Occipital lobe (tissue), 2 donors: ENCODE results near the gene JAKMIP1. TPM values are rescaled to one million over a fixed set of nuclear protein-coding genes. Genes with fewer than 3 reads are reported as not detected.

Experiments used
- DNase-seq: peaks from one replicate; lab custom pipeline; 2025; lab: John Stamatoyannopoulos, UW
- total RNA-seq: library from RNA; depleted of rRNA; stranded (reverse); fragments of >200 nt; gene quantifications from one replicate; pipeline ENCODE4 v1.2.3, GENCODE V29; 2014

Gene JAKMIP1
- total RNA-seq, 1 donor from 2014 or later: 44.5 TPM

- DNase-seq: no peak
Observed at GRCh38 chr4:6119507-6120020, 80.8 kb downstream of the JAKMIP1 start.

- no peak for DNase-seq
Observed at GRCh38 chr4:6118201-6118600, 82.1 kb downstream of the JAKMIP1 start.

GRCh38 chr4:6116696-6117285 lies 83.6 kb downstream of the JAKMIP1 start:
- no peak for DNase-seq

- no peak for DNase-seq
Observed at GRCh38 chr4:6115746-6116586, 84.4 kb downstream of the JAKMIP1 start.

- DNase-seq: no peak
Observed at GRCh38 chr4:6115342-6115741, 85.0 kb downstream of the JAKMIP1 start.

- no peak for DNase-seq
Observed at GRCh38 chr4:6114601-6115000, 85.7 kb downstream of the JAKMIP1 start.

GRCh38 chr4:6114181-6114580 lies 86.2 kb downstream of the JAKMIP1 start:
- DNase-seq: no peak

- no peak for DNase-seq
Observed at GRCh38 chr4:6113641-6114040, 86.7 kb downstream of the JAKMIP1 start.

GRCh38 chr4:6112606-6113290 lies 87.6 kb downstream of the JAKMIP1 start:
- no peak for DNase-seq

- DNase-seq: no peak
Observed at GRCh38 chr4:6111354-6111960, 88.9 kb downstream of the JAKMIP1 start.

GRCh38 chr4:6110681-6111353 lies 89.5 kb downstream of the JAKMIP1 start:
- no peak for DNase-seq

- DNase-seq: no peak
Observed at GRCh38 chr4:6109842-6110560, 90.3 kb downstream of the JAKMIP1 start.

- no peak for DNase-seq
Observed at GRCh38 chr4:6107886-6108285, 92.5 kb downstream of the JAKMIP1 start.

GRCh38 chr4:6107114-6107791 lies 93.1 kb downstream of the JAKMIP1 start:
- DNase-seq: no peak

- no peak for DNase-seq
Observed at GRCh38 chr4:6106156-6106555, 94.2 kb downstream of the JAKMIP1 start.

- no peak for DNase-seq
Observed at GRCh38 chr4:6105311-6105911, 94.9 kb downstream of the JAKMIP1 start.

GRCh38 chr4:6104541-6105130 lies 95.7 kb downstream of the JAKMIP1 start:
- DNase-seq: no peak

- DNase-seq: no peak
Observed at GRCh38 chr4:6097581-6097980, 102.8 kb downstream of the JAKMIP1 start.

- DNase-seq: no peak
Observed at GRCh38 chr4:6095897-6096296, 104.5 kb downstream of the JAKMIP1 start.
